Astrocyte of the spinal cord (primary cell): Measurements from ENCODE around the gene LIPA.

ENCODE experiments used
- DNase-seq: peaks from one replicate; pipeline ENCODE4 v3.0.0; 2011; ENCODE audit warnings: low read depth, low spot score
- H3K4me3 ChIP-seq: 2 replicates; pipeline ENCODE4 v1.5.1; 2011; ENCODE audit warnings: low read depth, mild to moderate bottlenecking, low read length, moderate library complexity
- in situ Hi-C: cut with HindIII; loops from 2 replicates; pipeline ENCODE4 v1.10.0; 2017; ENCODE audit warnings: low sequenced_read_pairs
- TF ChIP-seq, protein P1 (sequence below): IDR thresholded peaks from 2 replicates; pipeline ENCODE4 v1.5.1; 2012; ENCODE audit warnings: low read depth, mild to moderate bottlenecking, low read length, inconsistent platforms

Gene LIPA

DNA sequence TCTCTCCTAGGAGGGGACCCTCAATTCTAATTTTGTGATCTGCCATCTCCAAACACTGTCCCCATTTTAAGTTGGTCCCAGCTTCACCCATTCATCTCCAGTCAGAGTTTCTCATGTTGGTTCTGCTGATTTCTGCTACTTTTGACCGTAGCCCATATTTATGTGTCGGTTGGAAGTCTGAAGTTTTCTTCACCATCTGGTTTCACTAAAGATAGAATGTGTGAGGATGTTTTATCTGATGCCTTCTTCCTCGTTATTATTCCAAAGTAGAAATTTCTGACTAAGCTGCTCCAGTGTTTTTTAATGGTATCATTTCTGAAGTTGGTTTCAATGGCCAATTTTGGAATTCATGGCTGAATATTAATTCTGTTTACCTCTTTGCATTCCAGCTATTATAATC, 28.9 kb upstream of the LIPA start:
- TF ChIP-seq, protein P1, sequence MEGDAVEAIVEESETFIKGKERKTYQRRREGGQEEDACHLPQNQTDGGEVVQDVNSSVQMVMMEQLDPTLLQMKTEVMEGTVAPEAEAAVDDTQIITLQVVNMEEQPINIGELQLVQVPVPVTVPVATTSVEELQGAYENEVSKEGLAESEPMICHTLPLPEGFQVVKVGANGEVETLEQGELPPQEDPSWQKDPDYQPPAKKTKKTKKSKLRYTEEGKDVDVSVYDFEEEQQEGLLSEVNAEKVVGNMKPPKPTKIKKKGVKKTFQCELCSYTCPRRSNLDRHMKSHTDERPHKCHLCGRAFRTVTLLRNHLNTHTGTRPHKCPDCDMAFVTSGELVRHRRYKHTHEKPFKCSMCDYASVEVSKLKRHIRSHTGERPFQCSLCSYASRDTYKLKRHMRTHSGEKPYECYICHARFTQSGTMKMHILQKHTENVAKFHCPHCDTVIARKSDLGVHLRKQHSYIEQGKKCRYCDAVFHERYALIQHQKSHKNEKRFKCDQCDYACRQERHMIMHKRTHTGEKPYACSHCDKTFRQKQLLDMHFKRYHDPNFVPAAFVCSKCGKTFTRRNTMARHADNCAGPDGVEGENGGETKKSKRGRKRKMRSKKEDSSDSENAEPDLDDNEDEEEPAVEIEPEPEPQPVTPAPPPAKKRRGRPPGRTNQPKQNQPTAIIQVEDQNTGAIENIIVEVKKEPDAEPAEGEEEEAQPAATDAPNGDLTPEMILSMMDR = no peak
- no peak for DNase-seq
- in situ Hi-C loops = no loop called here
- no peak overlapping the region for H3K4me3 ChIP-seq

DNA sequence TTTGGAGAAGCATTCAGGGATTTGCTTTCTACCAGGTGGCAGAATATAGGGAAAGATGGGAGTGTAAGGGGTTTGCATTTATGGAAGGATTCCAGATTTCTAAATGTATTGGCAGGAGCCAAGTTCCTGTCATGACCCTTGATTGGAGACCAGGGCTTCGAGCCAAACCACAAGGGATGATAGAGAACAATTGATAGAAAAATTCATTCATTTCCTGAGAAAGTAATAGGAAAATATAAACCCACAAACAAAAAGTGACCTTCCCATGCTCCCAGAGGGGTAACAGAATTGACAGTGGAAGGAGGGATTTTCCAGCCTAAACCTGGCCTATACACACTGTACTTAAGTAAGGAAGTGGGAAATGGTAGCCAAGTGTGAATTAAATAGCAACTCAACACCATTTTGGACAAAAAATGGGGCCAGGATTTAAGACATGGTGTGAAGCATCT, 27.9 kb upstream of the LIPA start:
- TF ChIP-seq, protein P1 = no peak
- in situ Hi-C loops = no loop called here
- DNase-seq = peak; percentile 22
- no peak overlapping the region for H3K4me3 ChIP-seq

DNA sequence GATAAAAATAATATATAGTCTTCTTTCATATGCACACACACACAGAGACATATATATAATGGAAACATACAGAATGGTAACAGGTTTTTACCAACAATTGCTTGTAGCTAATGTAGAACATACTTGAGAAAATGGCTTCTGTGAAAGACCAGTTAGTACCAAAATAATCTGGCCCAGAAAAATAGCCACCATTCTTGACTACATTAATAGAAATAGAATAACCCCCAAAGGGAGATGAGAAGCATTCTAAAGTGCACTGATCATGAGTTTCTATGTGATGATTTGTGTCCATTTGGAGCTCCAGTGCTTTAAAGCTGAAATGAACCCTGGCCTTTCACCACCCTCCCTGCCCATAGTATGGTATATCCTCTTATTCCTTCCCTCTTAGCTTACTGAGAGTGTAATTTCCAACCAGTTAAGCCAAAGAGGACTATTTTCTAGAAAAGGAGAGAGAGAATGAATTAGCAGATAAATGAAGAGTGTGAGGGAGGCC, 27.4 kb upstream of the LIPA start:
- DNase-seq = no peak
- TF ChIP-seq, protein P1 = no peak
- in situ Hi-C loops = no loop called here
- no peak overlapping the region for H3K4me3 ChIP-seq

DNA sequence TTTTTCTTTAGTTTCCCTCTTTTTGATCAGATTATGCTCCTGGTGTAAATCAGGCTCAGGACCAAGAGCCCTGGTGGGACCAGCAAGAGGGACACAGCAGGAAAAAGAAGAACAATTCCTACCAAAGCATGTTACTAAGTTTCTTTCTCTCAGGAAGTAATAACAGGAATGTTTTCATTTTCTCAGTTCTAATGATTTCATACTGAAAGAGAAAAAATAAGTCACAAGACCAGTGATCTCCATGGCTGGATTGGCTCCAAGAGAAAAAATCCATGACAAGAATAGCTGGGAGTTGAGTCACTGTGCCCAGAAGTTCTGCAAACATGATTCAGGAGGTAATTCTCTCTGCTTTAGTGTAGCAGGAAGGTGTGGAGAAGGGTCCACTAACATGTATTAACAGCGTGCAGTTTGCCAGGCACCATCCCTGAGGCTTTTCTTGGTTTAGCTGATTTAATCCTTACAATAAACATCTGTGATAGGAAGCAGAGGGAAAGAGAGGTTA, 26.5 kb upstream of the LIPA start:
- TF ChIP-seq, protein P1 = no peak
- in situ Hi-C loops = no loop called here
- no peak overlapping the region for H3K4me3 ChIP-seq
- peak; percentile 97 for DNase-seq

DNA sequence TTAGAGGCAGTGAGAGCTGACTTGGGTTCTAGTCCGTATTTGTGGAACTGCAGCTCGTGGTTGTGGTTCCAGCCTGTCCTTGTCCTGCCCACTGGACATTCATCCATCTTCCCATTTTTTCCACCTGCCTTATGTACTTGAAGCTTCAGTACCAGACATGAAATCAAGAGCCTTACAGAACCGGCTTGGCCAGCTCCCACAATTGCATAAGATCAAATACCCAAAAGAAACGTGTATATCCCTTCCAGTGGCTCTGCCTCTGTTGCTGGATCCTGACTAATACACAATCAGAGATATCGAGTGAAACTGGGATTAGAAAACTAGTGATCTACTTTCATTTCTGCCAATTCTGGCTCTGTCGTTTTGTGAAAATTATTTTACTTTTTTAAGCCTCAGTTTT, 23.8 kb upstream of the LIPA start:
- H3K4me3 ChIP-seq = no peak overlapping the region
- DNase-seq = no peak
- TF ChIP-seq, protein P1 = no peak
- in situ Hi-C loops = no loop called here

DNA sequence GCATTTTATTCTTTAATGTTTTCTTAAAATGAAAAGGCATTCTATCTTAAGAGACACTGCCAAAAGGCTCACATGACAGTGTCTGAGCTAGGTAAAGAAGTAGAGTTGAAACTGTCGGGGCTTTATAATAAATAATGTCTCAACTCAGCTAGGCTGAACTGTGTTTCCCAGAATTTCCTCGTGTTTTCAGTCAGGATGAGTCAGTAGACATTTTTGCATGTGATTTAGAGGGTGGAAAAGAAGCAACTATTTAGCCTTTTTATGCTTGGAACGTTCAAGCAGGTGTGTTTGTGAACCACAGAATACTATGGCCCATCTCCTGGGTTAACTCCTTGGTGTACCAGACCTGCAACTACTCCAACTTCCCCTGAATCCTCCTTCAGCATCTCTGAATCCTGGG, 23.4 kb upstream of the LIPA start:
- in situ Hi-C loops = no loop called here
- TF ChIP-seq, protein P1 = no peak

More for the DNA sequence above, 23.4 kb upstream of the LIPA start:
- H3K4me3 ChIP-seq = no peak overlapping the region
- DNase-seq = peak; percentile 26
